ENCODE results near the gene ATG12. TPM values are rescaled to one million over a fixed set of nuclear protein-coding genes. Genes with fewer than 3 reads are reported as not detected.

ATG12 gene
- total and polyA plus RNA-seq, 2 of the 8 experiments (the other 6 are each of a cell fraction or from before 2014, with no cell fraction given), result 23.8 to 49.3 TPM

- TF ChIP-seq RBBP5 (IDR thresholded peaks at IDR 0.05; ENCODE audit: borderline replicate concordance, low read depth, low read length) (peak; percentile 96), MAX (IDR thresholded peaks at IDR 0.05) (peak; percentile 32; the same call in 1 of the 2 replicates), CHD7 (IDR thresholded peaks at IDR 0.05; ENCODE audit: insufficient replicate concordance, low read length) (no peak), PHF8 (conservative IDR thresholded peaks at IDR 0.05; ENCODE audit: low read depth, low read length) (peak; percentile 53), CBX5 (IDR thresholded peaks at IDR 0.05; ENCODE audit: low read depth, low read length) (no peak), EZH2 (IDR thresholded peaks at IDR 0.05; ENCODE audit: low read depth, low read length, severe bottlenecking) (no peak), E2F6 (IDR thresholded peaks at IDR 0.05) (peak; percentile 46; the same call in 1 of the 2 replicates)
Observed at GRCh38 chr5:115842089-115842935, 947 bp upstream of the ATG12 start (continued).
